ENCODE results near the gene CTR9.

- TF ChIP-seq CTCF (IDR thresholded peaks at IDR 0.05), result no peak
- TF ChIP-seq POLR2A (IDR thresholded peaks at IDR 0.05), result no peak
Measured at GRCh38 chr11:10730151-10730550, 20.9 kb upstream of the CTR9 start.
